ENCODE data around the gene TSHZ2.

DNA sequence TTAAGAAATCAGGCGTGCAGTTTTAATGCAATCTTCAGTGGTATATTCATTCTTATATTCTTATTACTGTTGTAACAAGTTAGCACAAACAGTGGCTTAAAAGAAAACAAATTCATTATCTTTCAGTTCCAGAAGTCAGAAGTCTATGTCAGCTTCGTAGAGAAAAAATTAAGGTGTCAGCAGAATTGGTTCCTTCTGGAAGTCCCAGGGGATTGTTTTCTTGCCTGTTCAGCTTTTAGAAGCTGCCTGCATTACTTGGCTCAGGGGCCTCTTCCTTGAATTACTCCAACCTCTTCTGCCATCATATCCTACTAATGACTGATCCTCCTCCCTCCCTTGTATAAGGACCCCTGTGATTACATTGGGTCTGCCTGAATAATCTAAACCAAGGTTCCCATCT, 377.6 kb downstream of the TSHZ2 start:
- TF ChIP-seq, protein P1, sequence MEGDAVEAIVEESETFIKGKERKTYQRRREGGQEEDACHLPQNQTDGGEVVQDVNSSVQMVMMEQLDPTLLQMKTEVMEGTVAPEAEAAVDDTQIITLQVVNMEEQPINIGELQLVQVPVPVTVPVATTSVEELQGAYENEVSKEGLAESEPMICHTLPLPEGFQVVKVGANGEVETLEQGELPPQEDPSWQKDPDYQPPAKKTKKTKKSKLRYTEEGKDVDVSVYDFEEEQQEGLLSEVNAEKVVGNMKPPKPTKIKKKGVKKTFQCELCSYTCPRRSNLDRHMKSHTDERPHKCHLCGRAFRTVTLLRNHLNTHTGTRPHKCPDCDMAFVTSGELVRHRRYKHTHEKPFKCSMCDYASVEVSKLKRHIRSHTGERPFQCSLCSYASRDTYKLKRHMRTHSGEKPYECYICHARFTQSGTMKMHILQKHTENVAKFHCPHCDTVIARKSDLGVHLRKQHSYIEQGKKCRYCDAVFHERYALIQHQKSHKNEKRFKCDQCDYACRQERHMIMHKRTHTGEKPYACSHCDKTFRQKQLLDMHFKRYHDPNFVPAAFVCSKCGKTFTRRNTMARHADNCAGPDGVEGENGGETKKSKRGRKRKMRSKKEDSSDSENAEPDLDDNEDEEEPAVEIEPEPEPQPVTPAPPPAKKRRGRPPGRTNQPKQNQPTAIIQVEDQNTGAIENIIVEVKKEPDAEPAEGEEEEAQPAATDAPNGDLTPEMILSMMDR (IDR thresholded peaks at IDR 0.05) = no peak
- no peak for TF ChIP-seq POLR2A (IDR thresholded peaks at IDR 0.05)

Measured in heart left ventricle (tissue), 13 donors.